K562 (cell line): ENCODE data around the gene ASMTL. TPM values are rescaled to one million over a fixed set of nuclear protein-coding genes. Genes with fewer than 3 reads are reported as not detected.

Source experiments
- ATAC-seq: fragments of 200-7000 bp; cut with Tn5 transposase; 3 replicates; pipeline ENCODE4 v1.9.1; 2020; ENCODE audit warnings: moderate library complexity
- BruUV-seq: library from RNA; stranded (reverse); fragments of 400-500 nt; replicated peaks from 2 replicates; lab custom pipeline; 2021; lab: Mats Ljungman, UMichigan
- CTCF ChIA-PET: fragments of 300-600 bp; formaldehyde crosslinking; extraction: SDS; loops from one replicate; lab custom pipeline; 2021; ENCODE audit warnings: low intra/inter-chr PET ratio; lab: Yijun Ruan, JAX
- POLR2A ChIA-PET: fragments of 300-600, 350-650 bp; sonication (Branson Sonifier 250); formaldehyde crosslinking; extraction: SDS; loops from one replicate; lab custom pipeline; 2021; ENCODE audit warnings: antibody characterized with exemption, inconsistent platforms; lab: Yijun Ruan, JAX
- DNase-seq, 4 experiments: peaks; one replicate each; pipeline versions ENCODE4 v3.0.0 to v3.0.0-alpha.2; 2011 to 2018; ENCODE audit warnings: low spot score in 3 of 4, mixed read lengths in 3 of 4; ENCODE audit errors: extremely low read depth in 1 of 4
- FAIRE-seq: peaks from 2 replicates; lab custom pipeline; 2011; peaks lifted over from hg19 to GRCh38; lab: Jason Lieb, UNC
- H2AFZ ChIP-seq: 2 replicates; pipeline ENCODE4 v1.6.0; 2011; ENCODE audit warnings: low read depth, low read length, control low read depth, inconsistent platforms
- H3K27ac ChIP-seq: fragments of 200-600 bp; 3 replicates; pipeline ENCODE4 v1.8.0; 2011; ENCODE audit warnings: low read depth, mild to moderate bottlenecking, control low read depth, inconsistent platforms, low read length, moderate library complexity, mixed read lengths; ENCODE audit errors: extremely low read depth
- H3K27me3 ChIP-seq, 2 experiments: fragments of 300-600 bp in 1 of 2; 2 replicates in 1 of 2; 3 replicates in 1 of 2; pipeline versions ENCODE4 v1.6.0 to v1.8.0; 2011; ENCODE audit warnings: inconsistent platforms in 2 of 2, low read length in 2 of 2, mild to moderate bottlenecking in 1 of 2, mixed read lengths in 1 of 2, moderate library complexity in 1 of 2; ENCODE audit not compliant: control insufficient read depth in 2 of 2, insufficient read depth in 2 of 2
- H3K36me3 ChIP-seq: fragments of 300-600 bp; 3 replicates; pipeline ENCODE4 v1.8.0; 2011; ENCODE audit warnings: mild to moderate bottlenecking, low read length, inconsistent platforms; ENCODE audit not compliant: control insufficient read depth, insufficient read depth
- H3K4me1 ChIP-seq, 2 experiments: fragments of 200-600 bp in 1 of 2; replicated peaks in 1 of 2; 2 replicates in 1 of 2; 3 replicates in 1 of 2; pipeline versions ENCODE4 v1.5.1 to v1.8.0; 2011; ENCODE audit warnings: inconsistent platforms in 2 of 2, low read length in 2 of 2, mild to moderate bottlenecking in 1 of 2, mixed read lengths in 1 of 2, moderate library complexity in 1 of 2; ENCODE audit not compliant: control insufficient read depth in 2 of 2, insufficient read depth in 2 of 2
- H3K4me2 ChIP-seq: 2 replicates; pipeline ENCODE4 v1.6.1; 2011; ENCODE audit warnings: low read length, control low read depth, inconsistent platforms, mixed read lengths; ENCODE audit not compliant: insufficient read depth
- H3K4me3 ChIP-seq: fragments of 200-600 bp; sonication (generic), shearing (Covaris generic); 2 replicates; pipeline ENCODE4 v1.5.1; 2016; ENCODE audit warnings: control low read depth, inconsistent platforms
- H3K79me2 ChIP-seq: fragments of 200-600 bp; 3 replicates; pipeline ENCODE4 v1.8.0; 2011; ENCODE audit warnings: low read length, inconsistent platforms; ENCODE audit not compliant: control insufficient read depth, insufficient read depth
- H3K9ac ChIP-seq, 2 experiments: 2 replicates each; pipeline versions ENCODE4 v1.6.0 to v1.6.1; 2011; ENCODE audit warnings: low read depth in 2 of 2, low read length in 2 of 2, control low read depth in 1 of 2, inconsistent platforms in 1 of 2, mild to moderate bottlenecking in 1 of 2, mixed read lengths in 1 of 2; ENCODE audit not compliant: insufficient read depth in 1 of 2
- H3K9me1 ChIP-seq: one replicate; pipeline ENCODE4 v1.6.0; 2011; ENCODE audit warnings: inconsistent platforms, mild to moderate bottlenecking, low read length, moderate library complexity; ENCODE audit not compliant: control insufficient read depth, insufficient read depth
- H3K9me3 ChIP-seq: replicated peaks from 2 replicates; pipeline ENCODE4 v1.5.1; 2011; ENCODE audit warnings: low read depth, low read length, inconsistent platforms; ENCODE audit not compliant: control insufficient read depth, insufficient read depth
- H4K20me1 ChIP-seq: replicated peaks from 2 replicates; pipeline ENCODE4 v1.6.1; 2011; ENCODE audit warnings: low read length, inconsistent platforms, mixed read lengths; ENCODE audit not compliant: control insufficient read depth, insufficient read depth
- BCL6 ChIP-seq: fragments of 250-450 bp; sonication (Bioruptor Pico); IDR thresholded peaks from 2 replicates; pipeline ENCODE4 v1.4.0; 2020
- BCLAF1 ChIP-seq, 2 experiments: fragments of 450-650 bp in 1 of 2; IDR thresholded peaks; 2 replicates each; pipeline ENCODE4 v1.6.1; 2011 to 2017; ENCODE audit warnings: low read depth in 2 of 2, antibody characterized with exemption in 1 of 2, borderline replicate concordance in 1 of 2, low read length in 1 of 2, mild to moderate bottlenecking in 1 of 2, mixed read lengths in 1 of 2; ENCODE audit not compliant: control insufficient read depth in 1 of 2
- BCOR ChIP-seq: fragments of 450-650 bp; IDR thresholded peaks from 2 replicates; pipeline ENCODE4 v1.6.1; 2016
- CAMTA2 ChIP-seq: fragments of 250-450 bp; sonication (Bioruptor Pico); conservative IDR thresholded peaks from 2 replicates; pipeline ENCODE4 v1.5.1; 2022
- CHD1 ChIP-seq: fragments of 200-600 bp; sonication (generic); IDR thresholded peaks from one replicate; pipeline ENCODE4 v1.6.1; 2012; ENCODE audit warnings: mild to moderate bottlenecking, moderate library complexity, low read length, inconsistent platforms
- CHD2 ChIP-seq: IDR thresholded peaks from 2 replicates; pipeline ENCODE4 v1.6.1; 2011; ENCODE audit warnings: low read depth, low read length
- FOXM1 ChIP-seq, 2 experiments: fragments of 450-650 bp in 1 of 2; sonication (generic) in 1 of 2; formaldehyde crosslinking in 1 of 2; IDR thresholded peaks; 2 replicates each; pipeline versions ENCODE4 v1.6.1 to v1.9.0; 2017 to 2022; ENCODE audit warnings: low read depth in 2 of 2, mild to moderate bottlenecking in 2 of 2, missing genetic modification reagents in 1 of 2, moderate library complexity in 1 of 2
- GATAD2B ChIP-seq: fragments of 450-650 bp; IDR thresholded peaks from 2 replicates; pipeline ENCODE4 v1.6.1; 2017; ENCODE audit warnings: mild to moderate bottlenecking, borderline replicate concordance
- KDM1A ChIP-seq, 2 experiments: fragments of 450-650 bp; IDR thresholded peaks; 2 replicates each; pipeline ENCODE4 v1.6.1; 2016; ENCODE audit warnings: mild to moderate bottlenecking in 2 of 2
- LARP7 ChIP-seq: fragments of 450-650 bp; IDR thresholded peaks from 2 replicates; pipeline ENCODE4 v1.6.1; 2016
- MAZ ChIP-seq, 2 experiments: fragments of 450-650 bp in 1 of 2; sonication (generic) in 1 of 2; formaldehyde crosslinking; IDR thresholded peaks in 1 of 2; conservative IDR thresholded peaks in 1 of 2; 2 replicates each; pipeline versions ENCODE4 v1.4.0 to v1.5.0; 2020; ENCODE audit warnings: mild to moderate bottlenecking in 1 of 2, missing genetic modification reagents in 1 of 2
- MCM7 ChIP-seq, 2 experiments: fragments of 450-650 bp; IDR thresholded peaks; 2 replicates each; pipeline ENCODE4 v1.6.1; 2016 to 2018
- PML ChIP-seq: IDR thresholded peaks from 2 replicates; pipeline ENCODE4 v1.6.1; 2012; ENCODE audit warnings: low read length, inconsistent platforms
- POLR2B ChIP-seq: fragments of 450-650 bp; IDR thresholded peaks from 2 replicates; pipeline ENCODE4 v1.6.1; 2018; ENCODE audit warnings: low read depth; ENCODE audit not compliant: partially characterized antibody
- SNRNP70 ChIP-seq: fragments of 200-400 bp; formaldehyde crosslinking; optimal IDR thresholded peaks from 2 replicates; pipeline ENCODE3; 2017; ENCODE audit warnings: low read depth, low read length
- ZBTB43 ChIP-seq: sonication (generic); formaldehyde crosslinking; IDR thresholded peaks from 2 replicates; pipeline ENCODE4 v1.8.0; 2023; ENCODE audit warnings: mild to moderate bottlenecking, missing genetic modification reagents
- ZFP1 ChIP-seq: fragments of 450-650 bp; formaldehyde crosslinking; IDR thresholded peaks from 2 replicates; pipeline ENCODE4 v1.4.0; 2020; ENCODE audit warnings: mild to moderate bottlenecking, mixed read lengths
- ZKSCAN3 ChIP-seq: fragments of 250-450 bp; sonication (Bioruptor Pico); IDR thresholded peaks from 2 replicates; pipeline ENCODE4 v1.4.0; 2020
- ZNF354B ChIP-seq: fragments of 250-450 bp; sonication (Bioruptor Pico); IDR thresholded peaks from 2 replicates; pipeline ENCODE4 v1.4.0; 2020
- WGBS: fragments of 100-300 bp; shearing (Covaris generic); methylation state at CpG from one replicate; pipeline ENCODE4 v1.1.6; 2016; ENCODE audit warnings: low coverage, mixed read lengths; ENCODE audit not compliant: insufficient coverage; ENCODE audit errors: missing lambda C conversion rate; 5-methylcytosine and 5-hydroxymethylcytosine counted together
- in situ Hi-C: fragments of 300-500 bp; cut with MboI; formaldehyde crosslinking; loops from 4 replicates; pipeline ENCODE4 v1.15.0; 2018; ENCODE audit warnings: inconsistent platforms, mixed read lengths
- intact Hi-C: fragments of 100-400 bp; cut with micrococcal nuclease; formaldehyde crosslinking; loops from 2 replicates; pipeline ENCODE4 v1.14.2; 2022
- polyA plus RNA-seq, 8 experiments: library from polyadenylated mRNA; depleted of rRNA in 4 of 8; stranded (reverse) in 5 of 8; unstranded in 3 of 8; fragments of >200 nt; fragmentation: Nextera tagmentation in 2 of 8; fragmentation: Illumina TruSeq in 1 of 8; extraction: Ambion mirVana in 2 of 8; extraction: Trizol in 1 of 8; gene quantifications; 2 replicates each; pipeline versions ENCODE4 v1.2.1 to v1.2.3, GENCODE V29; 2011 to 2014; ENCODE audit warnings: inconsistent platforms in 1 of 8, missing spikeins in 1 of 8
- total RNA-seq, 7 experiments: library from RNA; depleted of rRNA in 6 of 7; stranded (reverse); fragments of >200 nt in 6 of 7; fragmentation: Illumina TruSeq in 2 of 7; extraction: Trizol in 2 of 7; gene quantifications; 2 replicates each; pipeline versions ENCODE4 v1.2.1 to v1.2.3, GENCODE V29; 2011 to 2021; ENCODE audit warnings: low replicate concordance in 1 of 7

ASMTL gene
- total and polyA plus RNA-seq, 9 of the 15 experiments (the other 6 are each of a cell fraction or from before 2014, with no cell fraction given): 0.56 to 20.6 (median 7.6) TPM

- CTCF ChIA-PET: no interaction called here
- no peak for ATAC-seq
- intact Hi-C loops: loop anchor here (5.0 kb wide), 1 partner anchor 87 kb away; the partner anchor contains the start of gene P2RY8
- Histone ChIP-seq H3K36me3 (0 out of 3 replicates have a peak, but pooled peaks cover 2% of the 10 kb centered on the region), H3K27ac (no peak overlapping the region), H3K79me2 (peaks cover 16% of the 10 kb centered on the region), H3K9me3 (no peaks in the 10 kb centered on the region; the same call in 1 of the 2 replicates), H3K27me3 (peaks cover 0 to 7% of the 10 kb centered on the region in 2 experiments; a peak in 2 of 5 replicates), H3K4me3 (no peak overlapping the region), H3K9me1 (no peaks in the 10 kb centered on the region), H3K9ac (no peak overlapping the region), H3K4me2 (no peak overlapping the region), H2AFZ (no peak overlapping the region), H3K4me1 (peaks cover 0 to 13% of the 10 kb centered on the region in 2 experiments; a peak in 2 of 5 replicates), H4K20me1 (no peaks in the 10 kb centered on the region)
- POLR2A ChIA-PET: no interaction called here
- no peak for TF ChIP-seq GATAD2B
- no peak for TF ChIP-seq CAMTA2 (CRISPR knock-in tag)
- no peak for TF ChIP-seq PML
- TF ChIP-seq MAZ (CRISPR knock-in tag; conservative IDR thresholded peaks at IDR 0.05 in 1 of 2, IDR thresholded peaks at IDR 0.05 in 1 of 2): no peak
- TF ChIP-seq ZBTB43 (CRISPR knock-in tag): no peak
- TF ChIP-seq KDM1A (IDR thresholded peaks at IDR 0.05): no peak
- no peak for TF ChIP-seq BCL6 (CRISPR knock-in tag)
- no peak for TF ChIP-seq ZNF354B (CRISPR knock-in tag)
- TF ChIP-seq FOXM1 (IDR thresholded peaks at IDR 0.05; ENCODE audit: low read depth): no peak
- no peak for TF ChIP-seq FOXM1 (CRISPR knock-in tag; IDR thresholded peaks at IDR 0.05; ENCODE audit: low read depth)
- TF ChIP-seq BCOR: no peak
- no peak for TF ChIP-seq CHD2
- no peak for TF ChIP-seq POLR2B
- no peak for TF ChIP-seq SNRNP70
- no peak for TF ChIP-seq LARP7
- TF ChIP-seq BCLAF1 (IDR thresholded peaks at IDR 0.05; ENCODE audit: borderline replicate concordance in 1 of 2, control insufficient read depth in 1 of 2, low read depth in 2 of 2, low read length in 1 of 2): no peak
- no peak for TF ChIP-seq CHD1
- TF ChIP-seq MCM7 (IDR thresholded peaks at IDR 0.05): no peak
- TF ChIP-seq ZFP1 (CRISPR knock-in tag): no peak
- TF ChIP-seq ZKSCAN3 (CRISPR knock-in tag): no peak
- BruUV-seq: no TSS peak
- no CpG with 5 or more reads among the region's 9 CpGs for WGBS
- in situ Hi-C loops: loop anchor here (25.0 kb wide), 1 partner anchor 1162 kb away; no protein-coding TSS in a partner anchor
- no peak for FAIRE-seq
- DNase-seq: no peak
Observed at GRCh38 chrX:1450361-1451161, 2.1 kb downstream of the ASMTL start.
